Endothelial cell of umbilical vein (primary cell): ENCODE results near the gene URGCP.

ENCODE experiments used
- CTCF ChIP-seq, 2 donors: IDR thresholded peaks; 1 replicate in 1 of 2; 2 replicates in 1 of 2; pipeline ENCODE4 v1.5.1; 2011; ENCODE audit warnings: low read length in 2 of 2, mild to moderate bottlenecking in 2 of 2, moderate library complexity in 2 of 2, control low read depth in 1 of 2, inconsistent platforms in 1 of 2, low read depth in 1 of 2; ENCODE audit not compliant: insufficient read depth in 1 of 2; ENCODE audit errors: extremely low read depth in 1 of 2
- EZH2 ChIP-seq: IDR thresholded peaks from 2 replicates; pipeline ENCODE4 v1.6.1; 2012; ENCODE audit warnings: borderline replicate concordance, low read depth, mild to moderate bottlenecking, moderate library complexity, low read length, inconsistent platforms; ENCODE audit not compliant: severe bottlenecking
- FOS ChIP-seq: IDR thresholded peaks from 2 replicates; pipeline ENCODE4 v1.6.1; 2011; ENCODE audit warnings: mild to moderate bottlenecking, low read length, moderate library complexity, borderline replicate concordance; ENCODE audit not compliant: insufficient read depth
- JUN ChIP-seq: IDR thresholded peaks from 2 replicates; pipeline ENCODE4 v1.6.1; 2011; ENCODE audit warnings: borderline replicate concordance, low read depth; ENCODE audit not compliant: insufficient read length, insufficient read depth
- POLR2A ChIP-seq: IDR thresholded peaks from 2 replicates; pipeline ENCODE4 v1.6.1; 2012; ENCODE audit warnings: low read depth, mild to moderate bottlenecking, control low read depth, low read length
- POLR2AphosphoS5 ChIP-seq: IDR thresholded peaks from 2 replicates; pipeline ENCODE4 v1.6.1; 2012; ENCODE audit warnings: low read depth, mild to moderate bottlenecking, control low read depth, low read length, moderate library complexity; ENCODE audit not compliant: insufficient read depth

- TF ChIP-seq CTCF (IDR thresholded peaks at IDR 0.05; ENCODE audit: extremely low read depth in 1 of 2, insufficient read depth in 1 of 2, low read depth in 1 of 2, low read length in 2 of 2) = no peak
- no peak for TF ChIP-seq POLR2AphosphoS5
- TF ChIP-seq EZH2 = no peak
- no peak for TF ChIP-seq JUN
- TF ChIP-seq FOS = no peak
- no peak for TF ChIP-seq POLR2A
Observed at GRCh38 chr7:43888993-43889945, 17.1 kb downstream of the URGCP start.
